ENCODE measurements around the gene MTPN.

DNA sequence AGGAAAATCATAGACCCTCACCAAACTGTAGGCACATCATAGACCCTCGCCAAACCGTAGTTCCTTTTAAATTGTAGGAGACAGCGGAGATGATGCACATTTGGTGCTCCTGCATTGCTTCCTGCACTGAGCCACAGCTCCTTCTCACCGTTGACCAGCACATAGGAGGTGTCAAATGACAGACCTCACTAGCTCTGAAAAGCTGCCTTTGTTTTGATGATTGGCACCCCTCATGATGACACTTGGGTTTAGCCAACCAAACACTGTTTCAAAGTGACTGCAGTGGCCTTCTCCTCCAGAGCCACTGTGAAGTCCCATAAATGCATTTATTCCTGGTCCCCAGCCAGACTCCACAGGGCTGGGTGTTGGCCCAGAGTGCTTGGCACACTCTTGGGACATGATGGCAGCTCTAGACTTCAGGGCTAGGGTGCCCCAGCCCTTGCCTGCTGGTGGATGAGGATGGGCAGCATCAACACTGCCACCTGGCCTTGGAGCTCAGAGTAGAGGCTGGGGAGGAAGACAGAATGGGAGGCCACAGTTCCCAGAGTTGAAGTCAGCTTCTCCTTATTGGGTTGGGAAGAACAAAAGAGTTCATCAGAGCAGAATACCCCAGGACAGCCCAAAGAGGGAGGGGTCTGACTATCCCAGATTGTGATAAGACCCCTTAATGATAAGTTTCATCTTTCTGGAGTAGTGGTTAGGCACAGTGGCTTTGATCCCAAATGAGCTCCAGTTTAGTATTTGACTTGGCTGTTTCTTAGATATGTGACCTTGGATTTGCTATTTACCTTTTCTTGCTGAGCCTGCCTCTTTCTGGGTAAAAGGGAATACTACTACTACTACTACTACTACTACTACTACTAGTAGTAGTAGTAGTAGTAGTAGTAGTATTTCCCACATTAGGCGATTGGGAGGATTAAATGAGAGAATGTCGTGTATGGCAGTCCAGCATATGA is 75.3 kb downstream of the MTPN start:
- no peak for TF ChIP-seq EZH2 (IDR thresholded peaks at IDR 0.05)
- no peak for TF ChIP-seq POLR2AphosphoS5 (IDR thresholded peaks at IDR 0.05; ENCODE audit: borderline replicate concordance, low read depth, low read length)
- TF ChIP-seq FOXP2 (optimal IDR thresholded peaks at IDR 0.05; ENCODE audit: control extremely low read depth, extremely low read length, insufficient read depth), result no peak
